ENCODE measurements around the gene GRID1. TPM values are rescaled to one million over a fixed set of nuclear protein-coding genes. Genes with fewer than 3 reads are reported as not detected.

GRID1 gene
- total and polyA plus RNA-seq, 11 donors: 0.69 to 3.4 (median 1.6) TPM

DNA sequence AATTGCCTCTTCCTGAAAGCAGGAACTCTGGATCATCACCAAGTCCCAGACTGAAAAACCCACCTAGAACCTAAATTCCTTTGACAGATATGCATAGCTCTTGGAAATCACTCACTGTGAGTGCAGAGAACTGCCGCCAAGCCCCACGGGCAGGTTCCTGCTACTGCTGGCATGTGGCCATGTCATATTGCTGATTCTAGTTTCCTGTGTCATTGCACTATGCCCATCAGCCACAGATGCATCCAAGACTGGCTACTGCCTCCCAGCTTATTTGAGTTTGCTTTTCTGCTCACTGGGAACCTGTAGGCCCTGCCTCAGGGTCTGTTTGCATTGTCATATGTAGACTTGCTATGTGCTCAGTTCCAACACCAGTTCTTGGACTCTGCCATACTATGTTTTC lies 786.0 kb downstream of the GRID1 start:
- Histone ChIP-seq H3K36me3 (no peaks in the 10 kb centered on the region), H3K27ac (no peak overlapping the region), H3K4me1 (peaks cover 0 to 3% (median 0%) of the 10 kb centered on the region in 12 donors), H3K9me3 (peaks cover 0 to 13% (median 0%) of the 10 kb centered on the region in 12 donors), H3K27me3 (no peaks in the 10 kb centered on the region), H3K4me3 (no peak overlapping the region)
- 23 to 45% (median 28%) methylated on average over 2 of the region's 2 CpGs for WGBS, 4 donors
- intact Hi-C loops (cut with DNase I): no loop called here
- TF ChIP-seq, protein P1, sequence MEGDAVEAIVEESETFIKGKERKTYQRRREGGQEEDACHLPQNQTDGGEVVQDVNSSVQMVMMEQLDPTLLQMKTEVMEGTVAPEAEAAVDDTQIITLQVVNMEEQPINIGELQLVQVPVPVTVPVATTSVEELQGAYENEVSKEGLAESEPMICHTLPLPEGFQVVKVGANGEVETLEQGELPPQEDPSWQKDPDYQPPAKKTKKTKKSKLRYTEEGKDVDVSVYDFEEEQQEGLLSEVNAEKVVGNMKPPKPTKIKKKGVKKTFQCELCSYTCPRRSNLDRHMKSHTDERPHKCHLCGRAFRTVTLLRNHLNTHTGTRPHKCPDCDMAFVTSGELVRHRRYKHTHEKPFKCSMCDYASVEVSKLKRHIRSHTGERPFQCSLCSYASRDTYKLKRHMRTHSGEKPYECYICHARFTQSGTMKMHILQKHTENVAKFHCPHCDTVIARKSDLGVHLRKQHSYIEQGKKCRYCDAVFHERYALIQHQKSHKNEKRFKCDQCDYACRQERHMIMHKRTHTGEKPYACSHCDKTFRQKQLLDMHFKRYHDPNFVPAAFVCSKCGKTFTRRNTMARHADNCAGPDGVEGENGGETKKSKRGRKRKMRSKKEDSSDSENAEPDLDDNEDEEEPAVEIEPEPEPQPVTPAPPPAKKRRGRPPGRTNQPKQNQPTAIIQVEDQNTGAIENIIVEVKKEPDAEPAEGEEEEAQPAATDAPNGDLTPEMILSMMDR (IDR thresholded peaks at IDR 0.05): no peak
- TF ChIP-seq POLR2A (IDR thresholded peaks at IDR 0.05): no peak
- DNase-seq (no peak), ATAC-seq (no peak)

DNA sequence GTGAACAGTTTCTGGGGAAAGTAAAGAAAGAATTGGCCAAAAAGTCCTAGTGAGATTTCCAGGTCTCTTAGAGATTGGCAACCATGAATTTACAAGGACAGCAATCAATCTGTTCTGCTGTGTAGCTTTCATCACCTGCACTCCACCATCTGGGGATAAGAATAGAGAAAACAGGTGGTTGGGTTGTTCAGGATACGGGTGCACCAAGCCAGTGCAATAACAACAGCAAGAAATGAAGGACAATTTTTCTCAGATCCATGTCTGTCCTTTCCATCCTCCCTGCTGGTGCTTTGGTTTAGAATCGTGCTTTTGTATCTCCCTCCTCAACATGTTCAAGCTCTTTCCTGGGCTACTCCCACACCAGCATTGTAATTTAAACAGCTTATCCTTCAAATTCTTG lies 787.7 kb downstream of the GRID1 start:
- ATAC-seq: no peak
- whole genome bisulfite sequencing, 4 donors: 61 to 80% (median 66%) methylated on average over 2 of the region's 2 CpGs
- Histone ChIP-seq H3K27me3 (no peaks in the 10 kb centered on the region), H3K36me3 (no peaks in the 10 kb centered on the region), H3K9me3 (peaks cover 0 to 13% (median 0%) of the 10 kb centered on the region in 12 donors), H3K4me3 (no peak overlapping the region), H3K27ac (no peak overlapping the region), H3K4me1 (peaks cover 0 to 3% (median 0%) of the 10 kb centered on the region in 12 donors)
- TF ChIP-seq, protein P1 (IDR thresholded peaks at IDR 0.05): no peak
- TF ChIP-seq POLR2A (IDR thresholded peaks at IDR 0.05): no peak
- intact Hi-C loops (cut with DNase I): no loop called here
- DNase-seq: no peak

DNA sequence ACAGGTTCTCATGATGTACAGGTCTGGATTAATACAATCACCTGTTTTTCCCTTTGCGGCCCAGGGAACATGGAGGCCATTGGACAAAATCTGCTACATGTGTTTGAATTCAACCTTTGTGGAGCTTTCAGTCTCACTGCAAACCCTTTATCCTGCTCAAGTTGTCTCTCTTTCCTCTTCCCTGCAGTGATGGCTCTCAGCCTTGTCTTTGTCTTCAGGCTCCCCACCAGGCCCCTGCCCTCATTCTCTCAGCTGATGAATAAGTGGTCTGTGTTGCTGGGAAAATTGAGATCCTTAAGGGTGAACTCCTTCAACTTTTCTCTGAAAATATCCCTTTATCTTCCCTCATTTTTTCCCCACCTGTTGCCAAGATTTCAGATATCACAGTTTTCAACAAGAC lies 791.2 kb downstream of the GRID1 start:
- intact Hi-C loops (cut with DNase I): no loop called here
- Histone ChIP-seq H3K27ac (no peak overlapping the region), H3K9me3 (no peaks in the 10 kb centered on the region), H3K4me3 (no peak overlapping the region), H3K4me1 (no peaks in the 10 kb centered on the region), H3K36me3 (no peaks in the 10 kb centered on the region), H3K27me3 (no peaks in the 10 kb centered on the region)
- no peak for ATAC-seq
- 90 to 96% (median 91%) methylated on average over 1 of the region's 1 CpG for WGBS, 4 donors
- TF ChIP-seq, protein P1 (IDR thresholded peaks at IDR 0.05): no peak
- TF ChIP-seq POLR2A (IDR thresholded peaks at IDR 0.05): no peak
- no peak for DNase-seq

DNA sequence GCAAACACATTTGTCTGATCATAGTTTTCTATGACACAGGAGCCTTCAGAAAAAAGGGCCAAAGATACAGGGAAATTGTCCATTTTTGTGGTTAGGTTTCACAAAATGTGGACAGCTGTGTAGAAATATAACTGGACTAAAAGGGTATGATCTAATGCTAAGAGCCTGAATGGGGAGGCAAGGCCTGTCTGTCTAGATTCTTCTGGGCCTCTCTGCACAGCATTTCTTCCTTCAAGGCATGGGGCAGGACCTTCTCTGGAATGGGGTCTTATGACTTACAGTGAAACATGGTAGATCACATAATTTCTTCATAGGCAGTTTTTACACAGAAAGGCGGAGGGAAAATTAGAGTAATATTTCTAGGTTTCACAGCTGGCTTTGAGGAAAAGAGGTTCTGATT lies 795.7 kb downstream of the GRID1 start:
- DNase-seq (no peak), ATAC-seq (no peak)
- no peaks in the 10 kb centered on the region for H3K27me3 ChIP-seq
- 91 to 100% (median 97%) methylated on average over 1 of the region's 1 CpG for WGBS, 4 donors
- TF ChIP-seq, protein P1 (IDR thresholded peaks at IDR 0.05): no peak
- TF ChIP-seq POLR2A (IDR thresholded peaks at IDR 0.05): no peak
- intact Hi-C loops (cut with DNase I): no loop called here
- H3K27ac ChIP-seq: no peak overlapping the region
- H3K36me3 ChIP-seq: no peaks in the 10 kb centered on the region
- H3K4me1 ChIP-seq: no peaks in the 10 kb centered on the region
- H3K9me3 ChIP-seq: no peaks in the 10 kb centered on the region
- H3K4me3 ChIP-seq: no peak overlapping the region
